Hepatocyte (in vitro differentiated cells): ENCODE results near the gene RPS6KL1. TPM values are rescaled to one million over a fixed set of nuclear protein-coding genes. Genes with fewer than 3 reads are reported as not detected.

Experiments
- DNase-seq: peaks from one replicate; pipeline ENCODE4 v3.0.0-alpha.2; 2016; ENCODE audit warnings: low spot score
- H2AFZ ChIP-seq: fragments of 200-600 bp; sonication (generic); 2 replicates; pipeline ENCODE4 v1.6.0; 2016; ENCODE audit warnings: antibody characterized with exemption, mild to moderate bottlenecking
- H3K27ac ChIP-seq: fragments of 200-600 bp; sonication (generic); 2 replicates; pipeline ENCODE4 v1.5.1; 2016; ENCODE audit warnings: mild to moderate bottlenecking
- H3K27me3 ChIP-seq: fragments of 200-600 bp; sonication (generic); 2 replicates; pipeline ENCODE4 v1.6.1; 2016
- H3K36me3 ChIP-seq: fragments of 200-600 bp; sonication (generic); replicated peaks from 2 replicates; pipeline ENCODE4 v1.5.1; 2016; ENCODE audit warnings: low read depth; ENCODE audit not compliant: insufficient read depth
- H3K4me1 ChIP-seq: fragments of 200-600 bp; sonication (generic); 2 replicates; pipeline ENCODE4 v1.5.1; 2016; ENCODE audit warnings: mild to moderate bottlenecking, moderate library complexity; ENCODE audit not compliant: insufficient read depth
- H3K4me2 ChIP-seq: fragments of 200-600 bp; sonication (generic); 2 replicates; pipeline ENCODE4 v1.6.0; 2016
- H3K4me3 ChIP-seq: fragments of 200-600 bp; sonication (generic); 2 replicates; pipeline ENCODE4 v1.5.1; 2016; ENCODE audit warnings: mild to moderate bottlenecking
- H3K79me2 ChIP-seq: fragments of 200-600 bp; sonication (generic); 2 replicates; pipeline ENCODE4 v1.6.0; 2017; ENCODE audit warnings: mild to moderate bottlenecking
- H3K9me2 ChIP-seq: fragments of 200-600 bp; sonication (generic); replicated peaks from 2 replicates; pipeline ENCODE4 v1.6.0; 2017; ENCODE audit warnings: mild to moderate bottlenecking; ENCODE audit not compliant: insufficient read depth
- H3K9me3 ChIP-seq: fragments of 200-600 bp; sonication (generic); 2 replicates; pipeline ENCODE4 v1.5.1; 2016; ENCODE audit warnings: low read depth, mild to moderate bottlenecking
- H4K20me1 ChIP-seq: fragments of 200-600 bp; sonication (generic); 2 replicates; pipeline ENCODE4 v1.6.0; 2016; ENCODE audit warnings: mild to moderate bottlenecking; ENCODE audit not compliant: insufficient read depth, poor library complexity, severe bottlenecking
- CTCF ChIP-seq: fragments of 200-600 bp; sonication (generic); IDR thresholded peaks from 2 replicates; pipeline ENCODE4 v1.5.1; 2016; ENCODE audit warnings: antibody characterized with exemption, mild to moderate bottlenecking; ENCODE audit not compliant: poor library complexity
- EZH2 ChIP-seq: fragments of 200-600 bp; sonication (generic); IDR thresholded peaks from 2 replicates; pipeline ENCODE4 v1.6.1; 2016; ENCODE audit warnings: antibody characterized with exemption, mild to moderate bottlenecking, borderline replicate concordance
- EZH2phosphoT487 ChIP-seq: fragments of 200-600 bp; sonication (generic); IDR thresholded peaks from one replicate; pipeline ENCODE4 v1.6.1; 2018; ENCODE audit warnings: antibody characterized with exemption, mild to moderate bottlenecking, low read depth, moderate library complexity; ENCODE audit not compliant: unreplicated experiment, severe bottlenecking
- WGBS: methylation state at CpG from one replicate; pipeline ENCODE4 v1.1.6; 2016; ENCODE audit warnings: low lambda C conversion rate; ENCODE audit errors: missing lambda C conversion rate; 5-methylcytosine and 5-hydroxymethylcytosine counted together
- polyA plus RNA-seq: library from polyadenylated mRNA; unstranded; fragments of >200 nt; fragmentation: Nextera tagmentation; extraction: Ambion mirVana; gene quantifications from 2 replicates; pipeline ENCODE4 v1.2.1, GENCODE V29; 2016
- total RNA-seq: library from RNA; depleted of rRNA; stranded (reverse); fragments of >200 nt; gene quantifications from 2 replicates; pipeline ENCODE4 v1.2.3, GENCODE V29; 2014

Gene RPS6KL1
- total and polyA plus RNA-seq, 2 experiments from 2014 or later, result 0.18 to 0.57 TPM

GRCh38 chr14:74929242-74929641, 6.2 kb upstream of the RPS6KL1 start:
- Histone ChIP-seq H3K79me2 (no peaks in the 10 kb centered on the region), H3K27ac (no peak overlapping the region), H3K4me3 (no peak overlapping the region), H3K36me3 (no peaks in the 10 kb centered on the region), H3K9me2 (no peaks in the 10 kb centered on the region), H3K27me3 (peaks cover 30% of the 10 kb centered on the region), H3K4me1 (no peaks in the 10 kb centered on the region), H2AFZ (no peak overlapping the region), H3K4me2 (no peak overlapping the region), H3K9me3 (no peaks in the 10 kb centered on the region), H4K20me1 (no peaks in the 10 kb centered on the region)
- TF ChIP-seq EZH2phosphoT487, result no peak
- no peak for TF ChIP-seq CTCF
- DNase-seq, result no peak
- 82% methylated on average over 6 of the region's 6 CpGs for WGBS

- H2AFZ ChIP-seq, result no peak overlapping the region
- no peaks in the 10 kb centered on the region for H3K79me2 ChIP-seq
- peaks cover 37% of the 10 kb centered on the region for H3K27me3 ChIP-seq
- H3K9me2 ChIP-seq, result no peaks in the 10 kb centered on the region
- H3K4me3 ChIP-seq, result no peak overlapping the region
- peaks cover 4% of the 10 kb centered on the region for H3K4me1 ChIP-seq
- H3K27ac ChIP-seq, result no peak overlapping the region
- no peak for TF ChIP-seq EZH2phosphoT487
- TF ChIP-seq EZH2, result no peak
- TF ChIP-seq CTCF, result no peak
- H3K9me3 ChIP-seq, result no peaks in the 10 kb centered on the region
- no peaks in the 10 kb centered on the region for H4K20me1 ChIP-seq
- H3K4me2 ChIP-seq, result no peak overlapping the region
- WGBS, result 45% methylated on average over 6 of the region's 6 CpGs
- H3K36me3 ChIP-seq, result no peaks in the 10 kb centered on the region
- DNase-seq, result no peak
Measured at GRCh38 chr14:74927225-74927624, 4.2 kb upstream of the RPS6KL1 start.

DNA sequence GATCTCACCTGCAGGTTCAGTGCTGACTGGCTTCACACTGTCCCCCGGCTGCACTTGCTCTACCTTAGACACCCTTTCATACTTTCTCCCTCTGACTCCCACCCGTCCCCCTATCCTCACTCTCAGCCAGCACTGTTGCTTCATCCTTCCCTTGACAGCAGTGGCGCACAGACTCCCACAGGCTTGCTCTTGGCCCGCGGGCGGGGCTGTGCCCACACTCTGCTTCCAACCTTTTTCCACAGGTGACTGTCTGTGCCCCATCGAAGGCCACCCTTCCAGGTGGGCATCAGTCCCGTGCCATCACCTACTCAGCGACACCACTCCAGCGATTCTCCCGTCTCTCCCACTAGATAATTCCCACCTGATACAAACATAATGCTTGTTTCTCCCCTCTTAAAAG, 1.0 kb upstream of the RPS6KL1 start:
- no peaks in the 10 kb centered on the region for H3K79me2 ChIP-seq
- no peak for DNase-seq
- H4K20me1 ChIP-seq, result no peaks in the 10 kb centered on the region
- H3K36me3 ChIP-seq, result no peaks in the 10 kb centered on the region
- no peaks in the 10 kb centered on the region for H3K9me3 ChIP-seq
- no peak overlapping the region for H2AFZ ChIP-seq
- no peak for TF ChIP-seq EZH2phosphoT487
- TF ChIP-seq CTCF, result no peak
- TF ChIP-seq EZH2, result no peak
- H3K4me3 ChIP-seq, result no peak overlapping the region
- H3K9me2 ChIP-seq, result no peaks in the 10 kb centered on the region
- peaks cover 4% of the 10 kb centered on the region for H3K4me1 ChIP-seq
- no peak overlapping the region for H3K27ac ChIP-seq
- 90% methylated on average over 11 of the region's 11 CpGs for WGBS
- H3K4me2 ChIP-seq, result no peak overlapping the region
- H3K27me3 ChIP-seq, result peaks cover 24% of the 10 kb centered on the region

DNA sequence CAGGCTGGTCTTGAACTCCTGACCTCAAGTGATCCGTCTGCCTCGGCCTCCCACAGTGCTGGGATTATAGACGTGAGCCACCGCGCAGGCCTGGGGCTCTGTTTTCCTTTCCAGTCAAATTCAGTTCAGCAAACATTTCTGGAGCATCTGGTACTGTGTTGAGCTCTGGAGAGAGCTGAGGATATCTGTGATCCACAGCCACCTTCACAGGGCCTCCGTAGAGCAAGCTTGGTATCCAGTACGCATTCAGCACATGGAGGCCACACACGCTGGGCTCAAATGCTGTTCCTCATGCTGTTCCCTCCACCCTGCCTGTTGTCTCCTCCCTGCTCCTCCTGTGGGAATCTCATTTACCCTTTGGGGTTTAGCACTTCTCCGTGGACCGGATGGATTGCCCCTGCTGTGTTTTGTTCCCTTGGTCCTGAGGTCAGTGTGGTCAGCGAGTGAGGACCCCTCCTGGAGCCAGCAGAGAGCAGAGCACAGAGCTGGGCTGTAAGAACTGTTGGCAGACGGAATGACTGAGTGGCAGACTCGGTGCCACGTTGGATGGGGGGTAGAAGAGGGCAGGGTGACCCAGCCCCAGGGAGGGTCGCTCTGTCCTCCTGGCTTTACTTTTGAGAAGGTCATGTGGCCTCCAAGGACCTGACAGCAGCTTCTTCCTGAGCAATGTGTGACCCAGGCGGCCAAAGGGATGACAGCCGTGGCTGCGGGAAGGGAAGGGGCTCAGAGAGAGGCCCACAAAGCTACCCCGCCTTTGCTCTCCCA, 891 bp downstream of the RPS6KL1 start:
- Histone ChIP-seq H4K20me1 (no peaks in the 10 kb centered on the region), H3K4me3 (no peak overlapping the region), H3K27ac (no peak overlapping the region), H2AFZ (no peak overlapping the region), H3K36me3 (no peaks in the 10 kb centered on the region), H3K79me2 (no peaks in the 10 kb centered on the region), H3K9me2 (no peaks in the 10 kb centered on the region), H3K4me2 (peak overlapping the region; percentile 91), H3K9me3 (no peaks in the 10 kb centered on the region), H3K4me1 (peaks cover 4% of the 10 kb centered on the region), H3K27me3 (peaks cover 21% of the 10 kb centered on the region)
- TF ChIP-seq CTCF, result no peak
- TF ChIP-seq EZH2phosphoT487, result no peak
- no peak for TF ChIP-seq EZH2
- DNase-seq, result no peak
- WGBS, result 75% methylated on average over 19 of the region's 19 CpGs
